A549 (cell line): ENCODE measurements around the gene CEP128.

ENCODE experiments used
- CBX8 ChIP-seq: fragments of 200-600 bp; sonication (generic); IDR thresholded peaks from 2 replicates; pipeline ENCODE4 v1.6.1; 2016
- CEBPB ChIP-seq, 2 experiments: fragments of >200 bp in 1 of 2; sonication (Bioruptor Twin) in 1 of 2; formaldehyde crosslinking in 1 of 2; IDR thresholded peaks; 2 replicates each; pipeline ENCODE4 v1.6.1; 2012 to 2016
- CTCF ChIP-seq: fragments of >200 bp; sonication (Bioruptor Twin); formaldehyde crosslinking; IDR thresholded peaks from 3 replicates; pipeline ENCODE4 v1.5.1; 2016
- EHMT2 ChIP-seq: fragments of 200-600 bp; sonication (generic); IDR thresholded peaks from 2 replicates; pipeline ENCODE4 v1.6.1; 2016; ENCODE audit warnings: antibody characterized with exemption, low read depth, mild to moderate bottlenecking, moderate library complexity
- ELK1 ChIP-seq: fragments of 150-350 bp; IDR thresholded peaks from 2 replicates; pipeline ENCODE4 v1.6.1; 2014; ENCODE audit warnings: low read depth, mild to moderate bottlenecking, low read length
- EP300 ChIP-seq, 2 experiments: fragments of >200 bp; sonication (Bioruptor Twin); formaldehyde crosslinking; IDR thresholded peaks; 2 replicates in 1 of 2; 3 replicates in 1 of 2; pipeline ENCODE4 v1.6.1; 2016 to 2017
- ESRRA ChIP-seq: fragments of 150-350 bp; IDR thresholded peaks from 2 replicates; pipeline ENCODE4 v1.6.1; 2014; ENCODE audit warnings: mild to moderate bottlenecking, low read length, borderline replicate concordance
- NR3C1 ChIP-seq: fragments of >200 bp; sonication (Bioruptor Twin); formaldehyde crosslinking; IDR thresholded peaks from 3 replicates; pipeline ENCODE4 v1.6.1; 2017
- POLR2A ChIP-seq: IDR thresholded peaks from 2 replicates; pipeline ENCODE4 v1.6.1; 2012; ENCODE audit warnings: mild to moderate bottlenecking, low read length
- RAD21 ChIP-seq, 2 experiments: fragments of >200 bp in 1 of 2; sonication (Bioruptor Twin) in 1 of 2; formaldehyde crosslinking in 1 of 2; IDR thresholded peaks in 1 of 2; conservative IDR thresholded peaks in 1 of 2; 2 replicates in 1 of 2; 3 replicates in 1 of 2; pipeline ENCODE4 v1.6.1; 2012 to 2018; ENCODE audit warnings: inconsistent platforms in 1 of 2
- REST ChIP-seq: fragments of 200-600 bp; sonication (generic); IDR thresholded peaks from 2 replicates; pipeline ENCODE4 v1.6.1; 2016; ENCODE audit warnings: antibody characterized with exemption, mild to moderate bottlenecking, moderate library complexity
- RFX5 ChIP-seq: fragments of 450-650 bp; IDR thresholded peaks from 2 replicates; pipeline ENCODE4 v1.7.1; 2014; ENCODE audit warnings: antibody characterized with exemption, mild to moderate bottlenecking, moderate library complexity
- SMC3 ChIP-seq: fragments of >200 bp; sonication (Bioruptor Twin); formaldehyde crosslinking; IDR thresholded peaks from 3 replicates; pipeline ENCODE4 v1.6.1; 2018; ENCODE audit warnings: inconsistent platforms

- TF ChIP-seq REST (no peak), POLR2A (no peak), RAD21 (conservative IDR thresholded peaks at IDR 0.05 in 1 of 2, IDR thresholded peaks at IDR 0.05 in 1 of 2) (no peak), NR3C1 (no peak), CTCF (no peak), ELK1 (no peak), CBX8 (no peak), CEBPB (IDR thresholded peaks at IDR 0.05) (no peak), EP300 (IDR thresholded peaks at IDR 0.05) (no peak), ESRRA (no peak), SMC3 (no peak), RFX5 (no peak), EHMT2 (no peak)
Observed at GRCh38 chr14:80930095-80930494, 11.4 kb downstream of the CEP128 start.
